Body of pancreas (tissue), 4 donors: ENCODE results near the gene MED25. TPM values are rescaled to one million over a fixed set of nuclear protein-coding genes. Genes with fewer than 3 reads are reported as not detected.

Experiments used
- ATAC-seq: fragments of 150-250 bp; one replicate; pipeline ENCODE4 v1.9.1; 2016
- DNase-seq, 4 donors: peaks; one replicate each; pipeline ENCODE4 v3.0.0-alpha.2; 2019
- H3K27ac ChIP-seq, 4 donors: fragments of 200-600 bp; sonication (generic); 1 replicate in 3 of 4; 2 replicates in 1 of 4; pipeline versions ENCODE4 v1.5.1 to v1.6.1; 2016 to 2019; ENCODE audit warnings: mild to moderate bottlenecking in 1 of 4, mixed read lengths in 1 of 4, moderate library complexity in 1 of 4
- H3K27me3 ChIP-seq, 2 donors: fragments of 200-600 bp; sonication (generic); one replicate each; pipeline ENCODE4 v1.6.0; 2016; ENCODE audit warnings: mild to moderate bottlenecking in 1 of 2
- H3K36me3 ChIP-seq, 2 donors: fragments of 200-600 bp; sonication (generic); replicated peaks in 1 of 2; 2 replicates each; pipeline ENCODE4 v1.5.1; 2016; ENCODE audit warnings: low read depth in 2 of 2; ENCODE audit not compliant: insufficient read depth in 1 of 2
- H3K4me1 ChIP-seq: fragments of 200-600 bp; sonication (generic); one replicate; pipeline ENCODE4 v1.6.0; 2016
- H3K4me3 ChIP-seq, 2 donors: fragments of 200-600 bp; sonication (generic); 1 replicate in 1 of 2; 2 replicates in 1 of 2; pipeline ENCODE4 v1.5.1; 2016 to 2019
- H3K9me3 ChIP-seq, 3 donors: fragments of 200-600 bp; sonication (generic); 1 replicate in 2 of 3; 2 replicates in 1 of 3; pipeline ENCODE4 v1.5.1; 2016
- POLR2A ChIP-seq, 3 donors: fragments of 450-650 bp; IDR thresholded peaks; one replicate each; pipeline ENCODE4 v1.6.1; 2016; ENCODE audit warnings: antibody characterized with exemption in 3 of 3, mild to moderate bottlenecking in 2 of 3
- WGBS, 2 donors: methylation state at CpG; one replicate each; pipeline ENCODE4 v1.1.5; 2017; 5-methylcytosine and 5-hydroxymethylcytosine counted together
- intact Hi-C: fragments of 100-400 bp; cut with DNase I; formaldehyde crosslinking; loops from one replicate; pipeline ENCODE4 v1.15.1; 2023
- total RNA-seq, 2 donors: library from RNA; depleted of rRNA; stranded (reverse); fragments of >200 nt; gene quantifications; one replicate each; pipeline ENCODE4 v1.1.0, GENCODE V29; 2016
- TF ChIP-seq, protein P1 (sequence below), 7 experiments: fragments of 450-650 bp in 4 of 7; fragments of 200-600 bp in 3 of 7; sonication (generic) in 3 of 7; IDR thresholded peaks; one replicate each; pipeline ENCODE4 v1.5.1; 2016 to 2019; ENCODE audit warnings: antibody characterized with exemption in 7 of 7

MED25 gene
- total RNA-seq, 2 donors from 2014 or later = 15.8 to 16.9 TPM

- no peaks in the 10 kb centered on the region for H3K27me3 ChIP-seq
- intact Hi-C loops = no loop called here
- no peak for TF ChIP-seq POLR2A (IDR thresholded peaks at IDR 0.05)
- TF ChIP-seq, protein P1, sequence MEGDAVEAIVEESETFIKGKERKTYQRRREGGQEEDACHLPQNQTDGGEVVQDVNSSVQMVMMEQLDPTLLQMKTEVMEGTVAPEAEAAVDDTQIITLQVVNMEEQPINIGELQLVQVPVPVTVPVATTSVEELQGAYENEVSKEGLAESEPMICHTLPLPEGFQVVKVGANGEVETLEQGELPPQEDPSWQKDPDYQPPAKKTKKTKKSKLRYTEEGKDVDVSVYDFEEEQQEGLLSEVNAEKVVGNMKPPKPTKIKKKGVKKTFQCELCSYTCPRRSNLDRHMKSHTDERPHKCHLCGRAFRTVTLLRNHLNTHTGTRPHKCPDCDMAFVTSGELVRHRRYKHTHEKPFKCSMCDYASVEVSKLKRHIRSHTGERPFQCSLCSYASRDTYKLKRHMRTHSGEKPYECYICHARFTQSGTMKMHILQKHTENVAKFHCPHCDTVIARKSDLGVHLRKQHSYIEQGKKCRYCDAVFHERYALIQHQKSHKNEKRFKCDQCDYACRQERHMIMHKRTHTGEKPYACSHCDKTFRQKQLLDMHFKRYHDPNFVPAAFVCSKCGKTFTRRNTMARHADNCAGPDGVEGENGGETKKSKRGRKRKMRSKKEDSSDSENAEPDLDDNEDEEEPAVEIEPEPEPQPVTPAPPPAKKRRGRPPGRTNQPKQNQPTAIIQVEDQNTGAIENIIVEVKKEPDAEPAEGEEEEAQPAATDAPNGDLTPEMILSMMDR (IDR thresholded peaks at IDR 0.05) = peak in 1 of 7 experiments; percentile 11
- peaks cover 0 to 22% of the 10 kb centered on the region in 2 donors for H3K36me3 ChIP-seq
- H3K4me1 ChIP-seq = no peaks in the 10 kb centered on the region
- ATAC-seq = no peak
- H3K9me3 ChIP-seq = no peaks in the 10 kb centered on the region
- 95% methylated on average over 23 to 25 of the region's 25 CpGs for WGBS, 2 donors
- H3K4me3 ChIP-seq = no peak overlapping the region
- no peak overlapping the region for H3K27ac ChIP-seq
- DNase-seq = no peak
Measured at GRCh38 chr19:49799798-49800376, 18.2 kb upstream of the MED25 start.

GRCh38 chr19:49800771-49801170 lies 17.3 kb upstream of the MED25 start:
- 94 to 97% methylated on average over 9 to 10 of the region's 10 CpGs for WGBS, 2 donors
- no peak overlapping the region for H3K27ac ChIP-seq
- ATAC-seq = no peak
- H3K4me3 ChIP-seq = no peak overlapping the region
- TF ChIP-seq, protein P1 (IDR thresholded peaks at IDR 0.05) = no peak
- TF ChIP-seq POLR2A (IDR thresholded peaks at IDR 0.05) = no peak
- no peaks in the 10 kb centered on the region for H3K9me3 ChIP-seq
- DNase-seq = no peak
- H3K36me3 ChIP-seq = peaks cover 0 to 17% of the 10 kb centered on the region in 2 donors
- intact Hi-C loops = no loop called here
- no peaks in the 10 kb centered on the region for H3K27me3 ChIP-seq
- no peaks in the 10 kb centered on the region for H3K4me1 ChIP-seq

DNA sequence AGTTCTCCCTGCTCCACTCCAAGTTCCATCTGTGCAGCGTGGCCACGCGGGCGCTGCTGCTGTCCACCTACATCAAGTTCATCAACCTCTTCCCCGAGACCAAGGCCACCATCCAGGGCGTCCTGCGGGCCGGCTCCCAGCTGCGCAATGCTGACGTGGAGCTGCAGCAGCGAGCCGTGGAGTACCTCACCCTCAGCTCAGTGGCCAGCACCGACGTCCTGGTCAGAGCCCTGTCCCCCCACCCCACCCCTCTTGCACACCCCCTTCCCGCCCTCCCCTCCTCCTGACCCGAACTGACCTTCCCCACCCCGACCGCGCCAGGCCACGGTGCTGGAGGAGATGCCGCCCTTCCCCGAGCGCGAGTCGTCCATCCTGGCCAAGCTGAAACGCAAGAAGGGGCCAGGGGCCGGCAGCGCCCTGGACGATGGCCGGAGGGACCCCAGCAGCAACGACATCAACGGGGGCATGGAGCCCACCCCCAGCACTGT lies 16.6 kb upstream of the MED25 start:
- H3K27me3 ChIP-seq = no peaks in the 10 kb centered on the region
- peaks cover 0 to 12% of the 10 kb centered on the region in 2 donors for H3K36me3 ChIP-seq
- H3K27ac ChIP-seq = no peak overlapping the region
- no peak for TF ChIP-seq POLR2A (IDR thresholded peaks at IDR 0.05)
- TF ChIP-seq, protein P1 (IDR thresholded peaks at IDR 0.05) = no peak
- H3K4me3 ChIP-seq = no peak overlapping the region
- ATAC-seq = no peak
- no peaks in the 10 kb centered on the region for H3K4me1 ChIP-seq
- no peak for DNase-seq
- intact Hi-C loops = no loop called here
- H3K9me3 ChIP-seq = no peaks in the 10 kb centered on the region
- 86 to 95% methylated on average over 22 to 28 of the region's 32 CpGs for WGBS, 2 donors

DNA sequence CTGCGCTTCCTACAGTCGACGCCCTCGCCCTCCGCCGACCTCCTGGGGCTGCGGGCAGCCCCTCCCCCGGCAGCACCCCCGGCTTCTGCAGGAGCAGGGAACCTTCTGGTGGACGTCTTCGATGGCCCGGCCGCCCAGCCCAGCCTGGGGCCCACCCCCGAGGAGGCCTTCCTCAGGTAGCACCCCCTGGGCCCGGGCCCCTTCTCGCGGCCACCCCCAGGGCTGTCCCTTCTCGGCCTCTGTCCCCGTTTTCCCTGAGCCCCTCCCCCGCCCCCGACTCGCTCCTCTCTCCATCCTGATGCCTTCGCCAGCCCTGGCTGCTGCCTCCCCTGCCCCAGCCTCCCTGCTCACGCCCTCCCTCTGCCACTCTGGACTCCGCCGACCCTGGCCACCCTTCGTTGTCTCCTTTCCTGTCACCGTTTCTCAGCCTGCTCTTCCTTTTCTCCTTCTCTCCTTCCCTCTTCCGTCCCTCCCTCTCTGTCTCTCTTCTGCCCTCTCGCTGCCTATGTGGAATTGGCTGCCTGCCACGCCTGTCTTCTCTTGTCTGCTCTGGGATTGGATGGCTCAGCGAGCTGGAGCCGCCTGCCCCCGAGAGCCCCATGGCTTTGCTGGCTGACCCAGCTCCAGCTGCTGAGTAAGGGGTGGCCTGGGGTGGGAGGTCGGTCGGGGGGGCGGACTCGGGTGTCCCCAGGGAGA lies 16.0 kb upstream of the MED25 start:
- H3K4me3 ChIP-seq = no peak overlapping the region
- 59 to 74% methylated on average over 32 to 34 of the region's 38 CpGs for WGBS, 2 donors
- peak; percentile 57 for ATAC-seq
- intact Hi-C loops = no loop called here
- peak; percentile 71 to 85 (median 84) for DNase-seq
- H3K27ac ChIP-seq = peak overlapping the region in 1 of 4 donors; percentile 55
- H3K9me3 ChIP-seq = no peaks in the 10 kb centered on the region
- no peaks in the 10 kb centered on the region for H3K27me3 ChIP-seq
- no peaks in the 10 kb centered on the region for H3K4me1 ChIP-seq
- H3K36me3 ChIP-seq = peaks cover 0 to 8% of the 10 kb centered on the region in 2 donors
- TF ChIP-seq, protein P1 (IDR thresholded peaks at IDR 0.05) = peak in 3 of 7 experiments; percentile 18 to 39 (median 39)
- no peak for TF ChIP-seq POLR2A (IDR thresholded peaks at IDR 0.05)
